Stimulated activated CD4-positive, alpha-beta T cell treated with anti-CD3 and anti-CD28 coated beads, Interleukin-1b, Interleukin-23, amount 100 ng/mL, for 48 hours (primary cell): ENCODE results near the gene PRKD1.
"Not testable (repeated sequence)": the region's sequence is repeated elsewhere in the genome, so short reads cannot be mapped to it uniquely, and the experiment has no call there.

Experiments used
- DNase-seq: peaks from one replicate; pipeline ENCODE4 v3.0.0-alpha.2; 2020

The PRKD1 gene

DNA sequence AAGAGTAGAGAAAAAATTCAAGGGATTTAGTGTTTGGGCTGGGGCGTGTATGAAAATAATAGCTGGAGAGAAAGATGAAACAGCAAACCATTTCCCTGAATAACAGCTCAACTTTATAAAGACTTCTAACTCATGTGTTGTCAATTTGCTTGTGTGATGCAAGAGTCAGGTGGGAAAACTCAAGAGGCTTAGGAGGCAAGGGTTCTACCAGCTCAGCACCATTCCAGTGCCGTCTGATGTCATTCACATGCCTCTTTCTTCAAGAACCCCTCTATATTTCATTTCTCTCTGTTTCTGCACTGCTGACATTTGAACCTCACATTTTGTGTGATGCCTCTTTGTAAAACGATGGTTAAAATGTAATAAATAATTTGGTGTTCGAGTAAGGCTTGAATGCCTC is 192.2 kb downstream of the PRKD1 start:
- DNase-seq, result no peak

DNA sequence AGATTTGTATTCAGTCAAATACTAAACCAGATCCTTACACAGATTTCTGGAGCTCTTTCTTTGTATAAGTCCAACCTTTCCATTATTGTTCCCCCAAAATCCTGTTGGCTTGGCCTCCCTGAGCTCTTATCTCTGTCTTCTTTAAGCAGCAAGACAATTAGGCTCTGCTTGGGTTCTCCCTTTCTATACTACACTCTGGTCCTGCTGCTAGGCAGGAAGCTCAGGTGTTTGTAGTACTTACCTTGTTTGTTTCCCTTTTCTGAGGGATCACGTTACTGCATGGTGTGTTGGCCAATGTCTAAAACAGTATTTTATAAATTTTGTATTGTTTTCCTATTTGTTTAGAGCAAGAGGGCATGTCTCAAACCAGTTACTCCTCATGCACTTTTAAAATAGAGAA is 192.9 kb downstream of the PRKD1 start:
- no peak for DNase-seq

DNA sequence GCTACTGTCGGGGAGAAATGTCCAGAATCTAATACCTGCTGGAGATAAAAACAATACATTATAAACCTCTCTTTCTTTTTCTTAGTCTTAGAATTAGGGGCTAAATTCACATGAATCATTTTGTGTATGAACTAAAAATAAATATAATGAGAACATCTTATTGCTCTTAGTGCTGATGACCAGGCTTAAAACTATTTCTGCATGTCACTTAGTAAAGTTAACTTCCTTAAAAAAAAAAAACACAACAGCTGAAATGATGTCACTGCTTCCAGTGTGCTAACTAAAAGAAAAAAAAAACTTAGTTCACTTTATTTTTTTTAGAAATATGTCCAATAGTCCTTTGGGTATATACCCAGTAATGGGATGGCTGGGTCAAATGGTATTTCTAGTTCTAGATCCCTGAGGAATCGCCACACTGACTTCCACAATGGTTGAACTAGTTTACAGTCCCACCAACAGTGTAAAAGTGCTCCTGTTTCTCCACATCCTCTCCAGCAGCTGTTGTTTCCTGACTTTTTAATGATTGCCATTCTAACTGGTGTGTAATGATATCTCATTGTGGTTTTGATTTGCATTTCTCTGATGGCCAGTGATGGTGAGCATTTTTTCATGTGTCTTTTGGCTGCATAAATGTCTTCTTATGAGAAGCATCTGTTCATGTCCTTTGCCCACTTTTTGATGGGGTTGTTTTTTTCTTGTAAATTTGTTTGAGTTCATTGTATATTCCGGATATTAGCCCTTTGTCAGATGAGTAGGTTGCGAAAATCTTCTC is 200.9 kb downstream of the PRKD1 start:
- DNase-seq, result not testable (repeated sequence)

DNA sequence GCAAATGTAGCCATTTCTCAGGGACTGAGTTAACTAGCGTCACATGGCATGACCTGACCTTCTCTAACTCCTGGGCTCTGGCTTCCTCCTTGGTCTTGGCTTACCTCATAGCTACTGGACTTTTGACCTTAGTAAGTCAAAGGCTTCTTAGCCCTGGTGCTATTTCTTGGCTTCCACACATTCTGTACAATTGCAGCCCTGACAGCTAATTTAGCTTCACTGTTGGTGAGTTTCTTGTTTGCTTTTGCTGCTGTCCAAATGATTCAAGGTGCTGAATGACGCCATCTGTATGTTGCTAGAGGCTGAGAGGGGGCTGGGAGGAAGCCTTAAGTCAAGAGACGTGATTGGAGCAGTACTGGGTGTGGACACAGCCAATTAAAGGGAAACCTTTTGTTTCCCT is 202.7 kb downstream of the PRKD1 start:
- DNase-seq, result no peak

DNA sequence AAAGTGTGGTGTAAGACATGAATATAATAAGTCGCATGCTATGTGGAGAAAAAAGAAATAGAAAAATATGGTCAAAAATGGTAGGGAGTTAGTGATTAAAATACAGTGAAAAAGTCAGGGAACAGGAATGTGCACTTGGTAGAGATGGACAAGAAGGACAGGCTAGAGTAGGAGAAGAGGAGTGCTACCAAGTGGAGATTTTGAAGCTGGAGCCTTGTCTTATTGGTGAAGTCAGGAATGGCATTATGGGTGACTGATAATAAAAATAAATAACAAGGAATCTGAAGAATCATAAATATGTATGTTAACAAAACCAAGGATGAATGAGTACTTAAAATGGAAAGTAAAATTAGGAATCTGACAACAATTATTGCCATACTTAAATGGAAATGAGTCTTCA is 204.8 kb downstream of the PRKD1 start:
- no peak for DNase-seq

DNA sequence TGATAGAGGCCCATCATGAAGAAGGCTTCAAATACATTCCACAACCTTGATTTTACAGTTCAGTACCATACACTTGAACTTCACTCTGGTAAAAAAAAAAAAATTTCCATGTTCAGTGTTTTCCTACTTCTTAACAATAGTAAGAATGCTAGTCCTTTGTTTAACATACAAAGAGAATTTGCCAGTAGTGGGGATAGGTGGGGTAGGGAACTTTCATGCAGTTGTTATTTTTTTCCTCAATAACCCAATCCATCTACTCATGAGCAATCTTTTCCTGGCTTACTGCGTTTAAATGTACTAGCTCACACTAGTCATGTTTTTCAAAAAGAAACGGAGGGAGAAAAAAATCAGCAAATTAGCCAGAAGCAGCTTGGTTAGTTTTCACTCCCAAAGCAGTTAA is 206.1 kb downstream of the PRKD1 start:
- DNase-seq, result no peak

DNA sequence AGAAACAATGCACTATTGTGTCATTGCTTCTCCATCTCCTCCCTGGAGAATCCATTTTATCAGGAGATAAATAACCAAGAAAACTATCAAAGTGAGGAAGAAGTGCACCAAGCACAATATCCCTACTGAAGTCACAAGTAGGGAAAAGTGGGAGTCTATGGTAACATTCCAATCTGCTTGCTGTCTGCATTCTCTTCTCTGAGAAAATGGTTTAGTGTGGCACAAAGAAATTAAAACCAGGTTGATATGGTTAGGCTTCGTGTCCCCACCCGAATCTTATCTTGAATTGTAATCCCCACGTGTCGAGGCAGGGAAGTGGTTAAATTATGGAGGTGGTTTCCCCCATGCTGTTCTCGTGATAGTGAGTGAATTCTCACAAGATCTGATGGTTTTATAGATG is 209.7 kb downstream of the PRKD1 start:
- DNase-seq, result no peak

DNA sequence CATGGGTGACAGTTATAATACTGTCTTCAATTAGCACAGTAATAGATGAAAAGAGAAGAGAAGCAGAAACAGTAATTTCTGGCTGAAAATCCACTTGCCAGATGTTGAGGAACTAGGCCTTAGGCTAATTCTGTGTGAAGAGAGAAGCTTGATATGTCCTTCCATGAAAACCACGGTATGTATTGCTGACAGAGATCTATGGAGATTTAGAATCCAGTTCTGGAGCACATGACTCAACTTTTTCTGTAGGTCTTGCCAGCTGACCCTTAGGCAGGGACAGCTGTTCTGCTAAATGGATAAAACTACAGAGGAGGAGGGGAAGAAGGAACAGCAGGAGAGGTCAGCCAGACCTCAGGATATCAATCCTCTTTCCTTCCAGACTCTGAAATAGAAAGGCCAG is 211.5 kb downstream of the PRKD1 start:
- DNase-seq, result no peak

DNA sequence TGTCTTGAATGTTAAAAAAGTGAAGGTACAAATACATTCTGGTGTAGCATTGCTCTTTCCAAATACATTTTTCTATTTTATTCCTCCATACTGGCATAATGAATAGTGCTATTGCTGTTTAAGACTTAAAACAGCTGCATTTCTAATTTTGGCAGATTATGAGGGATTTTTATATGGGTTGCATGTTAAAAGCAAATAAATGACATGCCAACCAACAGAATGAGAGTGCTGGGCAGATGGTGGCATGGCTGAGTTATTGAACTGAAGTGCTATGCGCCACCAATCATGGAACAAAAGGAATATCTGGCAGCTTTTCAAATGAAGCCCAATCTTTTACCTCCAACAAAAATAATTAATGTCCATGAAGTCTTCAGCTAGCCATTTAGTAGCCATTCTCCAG is 215.0 kb downstream of the PRKD1 start:
- DNase-seq, result no peak

DNA sequence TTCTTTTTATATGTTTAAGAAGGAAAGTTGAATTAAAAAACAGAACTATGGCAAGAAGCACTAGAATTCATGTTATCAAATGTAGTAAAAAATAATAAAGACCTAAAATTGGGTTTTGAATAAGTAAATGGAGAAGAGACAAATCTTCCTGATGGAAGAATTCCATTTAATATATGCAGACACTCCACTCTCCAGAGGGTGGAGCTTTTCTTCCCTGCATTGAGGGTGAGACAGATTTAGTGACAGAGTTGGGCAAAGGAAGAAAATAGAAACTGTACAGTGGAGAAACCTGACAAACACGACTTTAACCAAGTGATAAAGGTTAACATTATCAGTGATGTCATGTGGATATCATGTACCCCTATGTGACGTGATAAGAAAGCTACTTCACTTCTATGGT is 217.6 kb downstream of the PRKD1 start:
- no peak for DNase-seq

DNA sequence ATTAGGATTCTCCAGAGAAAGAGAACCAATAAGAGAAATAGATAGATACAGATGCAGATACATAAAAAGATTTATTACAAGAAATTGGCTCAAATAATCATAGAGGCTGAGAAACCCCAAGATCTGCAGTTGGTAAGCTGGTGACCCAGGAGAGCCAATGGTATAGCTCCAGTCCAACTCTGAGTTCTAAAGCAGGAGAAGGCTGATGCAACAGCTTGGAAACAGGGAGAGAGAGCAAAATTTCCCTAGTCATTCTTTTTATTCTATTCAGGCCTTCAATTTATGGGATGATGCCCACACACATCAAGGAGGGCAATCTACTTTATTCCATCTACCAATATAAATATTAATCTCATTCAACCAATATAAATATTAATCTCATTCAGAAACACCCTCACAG is 218.2 kb downstream of the PRKD1 start:
- DNase-seq, result no peak

DNA sequence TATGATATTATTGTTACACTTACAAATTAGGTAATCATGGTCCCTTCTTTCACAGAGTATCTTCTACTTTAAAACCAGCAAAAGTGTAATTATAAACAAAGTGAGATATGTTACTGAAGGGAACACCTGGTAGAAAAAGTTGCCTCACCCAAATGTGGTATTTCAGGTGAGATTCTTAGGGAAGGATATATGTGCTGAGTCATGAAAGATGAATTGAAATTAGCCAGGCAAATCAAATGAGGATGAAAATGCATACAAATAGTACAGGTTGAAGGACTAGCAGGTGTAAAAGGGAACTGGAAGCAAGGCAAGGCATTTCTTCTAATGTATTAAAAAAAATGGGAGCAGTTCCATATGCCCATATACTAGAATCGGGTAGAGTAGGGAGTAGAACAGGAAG is 220.9 kb downstream of the PRKD1 start:
- no peak for DNase-seq

DNA sequence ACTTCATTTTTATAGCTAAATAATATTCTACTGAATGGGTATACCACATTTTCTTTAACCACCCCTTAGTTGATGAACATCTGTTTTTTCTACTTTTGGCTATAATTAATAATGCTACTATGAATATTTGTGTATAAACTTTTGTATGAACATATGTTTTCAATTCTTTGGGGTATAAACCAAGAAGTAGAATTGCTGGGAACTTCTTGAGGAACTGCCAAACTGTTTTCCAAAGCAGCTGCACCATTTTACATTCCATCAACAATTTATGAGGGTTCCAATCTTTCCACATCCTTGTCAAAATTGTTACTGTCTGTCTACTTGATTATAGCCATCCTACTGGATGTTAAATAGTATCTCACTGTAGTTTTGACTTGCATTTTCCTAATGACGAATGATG is 221.8 kb downstream of the PRKD1 start:
- no peak for DNase-seq

DNA sequence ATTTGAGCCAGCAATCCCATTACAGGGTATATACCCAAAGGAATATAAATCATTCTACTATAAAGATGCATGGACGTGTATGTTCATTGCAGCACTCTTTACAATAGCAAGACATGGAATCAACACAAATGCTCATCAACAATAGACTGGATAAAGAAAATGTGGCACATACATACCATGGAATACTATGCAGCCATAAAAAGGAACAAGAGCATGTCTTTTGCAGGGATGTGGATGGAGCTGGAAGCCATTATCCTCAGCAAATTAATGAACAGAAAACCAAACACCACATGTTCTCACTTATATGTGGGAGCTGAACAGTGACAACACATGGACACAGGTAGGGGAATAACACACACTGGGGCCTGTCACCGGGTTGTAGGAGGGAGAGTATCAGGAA is 238.1 kb downstream of the PRKD1 start:
- DNase-seq, result not testable (repeated sequence)

DNA sequence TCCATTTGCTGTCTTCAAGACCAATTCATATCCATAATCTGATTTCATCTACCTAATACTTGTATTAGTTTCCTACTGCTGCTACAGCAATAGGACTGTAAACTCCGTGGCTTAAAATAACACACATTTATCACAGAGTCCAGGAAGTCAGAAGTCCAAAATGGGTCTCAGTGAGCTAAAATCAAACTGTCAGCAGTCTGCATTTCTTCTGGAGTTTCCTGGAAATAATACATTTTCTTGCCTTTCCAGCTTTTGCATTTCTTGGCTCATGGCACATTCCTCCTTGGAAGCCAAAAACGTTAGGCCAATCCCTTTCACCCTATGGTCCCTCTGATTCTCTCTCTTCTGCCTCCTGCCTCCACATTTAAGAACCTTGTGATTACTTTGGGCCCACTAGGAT is 239.8 kb downstream of the PRKD1 start:
- no peak for DNase-seq

DNA sequence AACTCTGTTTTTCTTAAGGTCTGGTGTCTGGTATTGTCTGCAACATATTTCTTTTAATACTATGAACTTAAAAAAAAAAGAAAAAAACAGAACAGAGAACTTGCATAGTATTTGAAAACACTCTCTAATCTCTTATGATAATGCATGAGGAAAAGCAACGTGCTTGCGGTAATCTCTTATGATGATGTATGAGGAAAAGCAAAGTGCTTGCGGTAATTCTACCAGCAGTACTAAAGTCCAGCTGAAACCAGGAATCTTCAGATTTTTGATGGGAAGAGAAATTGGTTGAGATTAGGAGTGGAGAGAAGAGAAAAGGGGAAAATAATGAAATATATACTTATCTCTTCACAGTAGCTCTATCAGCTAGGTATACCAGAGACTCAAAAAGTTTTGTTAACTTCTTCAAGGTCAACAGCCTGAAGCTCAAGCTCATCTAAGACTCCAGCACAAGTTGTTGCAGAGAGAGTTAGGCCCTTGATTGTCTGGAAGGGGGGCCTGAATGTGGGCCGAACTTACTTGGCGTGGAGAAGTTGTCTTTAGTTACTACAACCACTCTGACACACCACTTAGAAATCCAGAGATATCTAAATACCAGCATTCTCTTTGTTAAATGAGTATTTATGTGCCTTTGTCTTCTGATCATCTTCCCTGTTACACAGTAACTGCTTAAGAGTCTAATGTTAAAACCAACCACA is 240.4 kb downstream of the PRKD1 start:
- DNase-seq, result no peak

DNA sequence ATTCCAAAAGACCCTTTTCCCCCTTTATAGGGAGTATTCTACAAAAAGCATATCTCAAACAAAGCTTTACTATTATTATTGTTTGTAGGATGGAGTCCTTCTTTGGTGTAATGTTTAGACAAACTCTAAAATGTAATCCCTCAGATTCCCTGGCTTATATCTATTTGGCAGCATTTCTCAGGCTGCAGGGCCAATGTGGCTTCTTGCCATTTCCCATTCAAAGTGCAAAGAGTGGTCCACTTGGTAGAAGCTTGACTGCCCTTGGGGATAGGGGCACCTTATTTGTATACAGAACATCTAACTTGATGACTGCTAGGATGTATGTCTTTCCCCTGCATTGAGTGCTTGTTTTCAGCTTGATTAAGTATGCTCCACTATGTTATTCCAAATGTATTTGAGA is 242.7 kb downstream of the PRKD1 start:
- DNase-seq, result no peak

DNA sequence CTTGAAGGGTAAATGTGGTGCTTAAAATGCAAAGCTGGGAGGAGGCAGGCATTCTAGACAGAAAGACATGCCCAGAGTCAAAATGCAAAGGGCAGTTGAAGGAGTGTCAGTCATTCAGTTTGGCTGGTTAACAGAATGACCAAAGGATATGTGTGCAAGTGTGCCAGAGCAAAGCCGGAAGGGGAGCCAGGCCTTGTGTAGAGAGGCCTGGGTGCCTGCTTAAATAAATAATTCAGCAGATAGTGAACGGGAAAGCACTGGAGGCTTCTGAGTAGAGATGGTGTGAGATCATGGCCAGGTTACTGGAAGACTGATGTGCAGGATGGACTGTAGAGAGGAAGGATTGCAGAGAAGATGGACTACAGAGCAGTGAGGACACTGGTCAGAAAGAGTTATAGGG is 244.9 kb downstream of the PRKD1 start:
- DNase-seq, result no peak

DNA sequence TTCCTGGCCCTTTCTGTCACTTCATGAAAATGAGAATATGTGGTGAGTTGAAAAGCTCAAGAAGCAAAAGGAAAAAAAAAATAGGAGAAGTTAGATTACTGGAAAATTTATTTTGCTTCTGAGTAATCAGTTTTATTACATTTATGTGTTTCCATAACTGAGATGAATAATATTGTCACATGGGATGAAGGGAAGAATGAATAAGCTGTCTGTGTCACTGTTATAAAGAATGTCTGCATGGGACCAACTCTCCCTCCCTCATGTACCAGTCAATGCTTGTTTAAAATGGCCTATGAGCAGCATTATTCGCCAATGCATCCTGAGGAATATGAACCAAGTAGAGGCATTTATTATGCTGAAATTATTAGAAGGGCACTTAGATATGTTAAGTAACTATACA is 246.3 kb downstream of the PRKD1 start:
- DNase-seq, result no peak

DNA sequence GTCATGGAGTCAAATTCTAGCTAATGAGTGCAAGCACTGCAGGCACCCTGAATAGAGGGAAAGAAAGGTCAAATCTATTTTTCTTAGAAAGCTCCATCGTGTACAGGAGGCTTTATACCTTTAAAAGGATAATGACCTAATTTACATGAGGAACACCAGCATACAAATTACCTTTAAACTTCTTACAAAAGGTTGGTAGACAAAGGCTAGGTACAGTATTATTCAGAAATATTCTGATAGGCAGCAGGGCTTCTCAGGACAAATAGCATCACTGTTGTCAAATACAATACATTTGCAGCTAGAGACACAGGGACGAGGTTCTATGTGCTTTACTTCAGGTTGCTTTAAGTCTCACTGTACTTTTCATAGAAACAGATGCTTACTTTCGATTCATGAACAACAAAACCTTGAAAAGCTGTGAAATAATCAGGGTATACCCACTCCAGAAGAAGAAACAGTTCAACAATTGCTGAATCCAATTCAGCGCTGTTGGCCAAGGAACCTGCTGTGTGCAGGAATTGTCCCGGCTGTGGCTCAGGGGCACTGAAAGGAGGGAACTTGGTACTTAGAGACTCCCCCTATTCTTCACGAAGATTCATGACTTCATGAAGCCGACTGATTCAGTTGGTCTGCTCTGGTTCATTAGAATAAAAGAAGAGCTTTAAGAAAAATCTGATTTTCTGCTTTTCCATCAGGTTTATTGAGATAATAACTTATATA is 252.9 kb downstream of the PRKD1 start:
- no peak for DNase-seq

DNA sequence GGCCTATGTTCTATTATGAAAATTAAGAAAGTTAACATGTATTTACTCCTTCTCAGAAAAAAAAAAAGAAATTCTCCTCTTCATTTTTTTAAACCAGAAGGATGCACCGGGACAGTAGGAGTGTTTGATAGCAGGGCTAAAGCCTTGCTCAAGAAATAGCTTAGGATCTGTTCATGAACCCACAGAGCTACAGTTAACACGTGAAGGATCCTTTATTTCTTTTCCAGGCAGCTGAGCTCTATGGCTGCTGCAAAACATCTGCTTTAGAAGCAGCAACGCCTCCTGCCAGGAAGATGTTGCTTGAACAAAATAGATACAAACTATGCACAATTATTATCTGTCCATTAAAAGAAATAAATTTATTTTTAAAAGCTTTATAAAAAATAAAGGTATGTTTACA is 254.8 kb downstream of the PRKD1 start:
- no peak for DNase-seq

DNA sequence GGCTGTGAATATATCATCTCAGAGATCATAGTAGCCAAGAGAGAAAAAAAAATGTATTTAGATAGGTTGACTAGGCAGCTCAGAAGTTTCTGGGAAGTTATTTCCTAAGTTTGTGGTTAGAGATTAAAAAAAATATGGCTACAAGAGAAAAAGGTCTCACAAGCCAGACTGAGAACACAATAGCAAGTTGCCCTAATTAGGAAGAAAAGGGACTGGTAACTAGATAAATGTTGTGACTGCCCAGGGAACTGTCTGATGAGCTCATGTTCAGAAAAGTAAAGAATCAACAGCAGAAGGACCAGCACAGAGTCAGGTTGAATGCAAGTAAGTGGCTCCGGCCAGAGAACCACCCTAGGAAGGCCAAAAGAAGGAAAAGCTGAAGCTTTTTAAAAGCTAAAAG is 256.6 kb downstream of the PRKD1 start:
- DNase-seq, result no peak

DNA sequence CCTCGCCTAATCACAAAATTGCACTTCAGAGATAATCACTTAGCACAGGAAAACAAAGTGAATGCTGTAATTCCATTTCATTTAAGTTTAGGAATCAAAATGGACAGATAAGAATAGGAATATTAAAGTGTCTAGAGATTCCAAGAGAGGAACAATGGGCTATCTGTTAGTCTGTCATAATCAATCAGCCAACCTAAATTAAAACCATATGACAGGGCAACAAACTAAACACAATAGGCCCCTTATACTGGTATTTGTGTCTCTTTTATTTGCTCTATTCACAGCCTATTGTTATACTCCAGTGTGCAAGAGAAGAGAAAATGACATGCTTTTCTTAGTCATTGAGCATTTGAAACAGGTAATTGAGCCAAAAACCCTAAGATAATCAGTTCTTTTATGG is 259.4 kb downstream of the PRKD1 start:
- no peak for DNase-seq

DNA sequence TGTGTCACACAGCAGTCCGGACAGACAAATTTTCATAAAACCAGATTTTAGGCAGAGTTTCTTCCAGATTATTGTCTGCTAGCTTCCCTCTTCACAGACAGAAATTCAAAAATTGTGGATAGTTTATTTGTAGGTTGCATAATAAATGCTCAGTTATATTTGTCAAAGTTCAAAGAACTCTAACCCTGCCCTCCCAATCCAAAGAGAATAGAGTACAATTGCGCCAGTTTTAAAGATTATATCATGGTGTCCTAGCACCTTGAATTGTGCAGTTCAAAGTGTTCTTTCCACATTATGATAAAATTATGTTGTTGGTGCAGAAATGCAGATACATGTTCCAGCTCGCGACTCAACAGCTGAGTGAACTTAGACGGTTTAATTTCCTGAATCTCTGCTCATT is 263.1 kb downstream of the PRKD1 start:
- DNase-seq, result no peak
